HepG2 (cell line): ENCODE measurements around the gene ADGRG1. TPM values are rescaled to one million over a fixed set of nuclear protein-coding genes. Genes with fewer than 3 reads are reported as not detected.
A peak's percentile ranks its signal among the peaks of the same experiment; 100 is the strongest.

Experiments
- AFF4 ChIP-seq: sonication (generic); formaldehyde crosslinking; IDR thresholded peaks from 2 replicates; pipeline ENCODE4 v1.4.0; 2020; ENCODE audit warnings: missing genetic modification reagents
- DR1 ChIP-seq: sonication (generic); formaldehyde crosslinking; IDR thresholded peaks from 2 replicates; pipeline ENCODE4 v1.8.0; 2021; ENCODE audit warnings: mild to moderate bottlenecking, missing genetic modification reagents, inconsistent platforms
- EED ChIP-seq: sonication (generic); formaldehyde crosslinking; IDR thresholded peaks from 2 replicates; pipeline ENCODE4 v1.5.0; 2020; ENCODE audit warnings: mild to moderate bottlenecking, missing genetic modification reagents
- ELF1 ChIP-seq: sonication (generic); formaldehyde crosslinking; IDR thresholded peaks from 2 replicates; pipeline ENCODE4 v1.4.0; 2020; ENCODE audit warnings: missing genetic modification reagents
- ONECUT2 ChIP-seq: sonication (generic); formaldehyde crosslinking; IDR thresholded peaks from 2 replicates; pipeline ENCODE4 v1.4.0; 2020; ENCODE audit warnings: missing genetic modification reagents
- PATZ1 ChIP-seq: sonication (generic); formaldehyde crosslinking; IDR thresholded peaks from 2 replicates; pipeline ENCODE4 v1.4.0; 2020; ENCODE audit warnings: missing genetic modification reagents
- POLR2AphosphoS2 ChIP-seq: IDR thresholded peaks from 2 replicates; pipeline ENCODE4 v1.6.1; 2011; ENCODE audit warnings: low read depth, low read length, improper control_type of control experiment
- RELA ChIP-seq: sonication (generic); formaldehyde crosslinking; IDR thresholded peaks from 2 replicates; pipeline ENCODE4 v1.4.0; 2020; ENCODE audit warnings: missing genetic modification reagents
- SP4 ChIP-seq: sonication (generic); formaldehyde crosslinking; IDR thresholded peaks from 2 replicates; pipeline ENCODE4 v1.8.1; 2023; ENCODE audit warnings: mild to moderate bottlenecking, missing genetic modification reagents
- TRIM24 ChIP-seq: sonication (generic); formaldehyde crosslinking; IDR thresholded peaks from 2 replicates; pipeline ENCODE4 v1.8.0; 2022; ENCODE audit warnings: mild to moderate bottlenecking, missing genetic modification reagents
- ZFAT ChIP-seq: sonication (generic); formaldehyde crosslinking; conservative IDR thresholded peaks from 2 replicates; pipeline ENCODE4 v1.8.1; 2023; ENCODE audit warnings: missing genetic modification reagents, inconsistent platforms
- ZNF350 ChIP-seq: sonication (generic); formaldehyde crosslinking; IDR thresholded peaks from 2 replicates; pipeline ENCODE4 v1.4.0; 2020; ENCODE audit warnings: mild to moderate bottlenecking, low read depth, missing genetic modification reagents, borderline replicate concordance
- ZNF777 ChIP-seq: sonication (generic); formaldehyde crosslinking; IDR thresholded peaks from 2 replicates; pipeline ENCODE4 v1.4.0; 2020; ENCODE audit warnings: missing genetic modification reagents
- ZNF891 ChIP-seq: sonication (generic); formaldehyde crosslinking; IDR thresholded peaks from 2 replicates; pipeline ENCODE4 v1.5.0; 2020; ENCODE audit warnings: mild to moderate bottlenecking, missing genetic modification reagents
- ZSCAN25 ChIP-seq: sonication (generic); formaldehyde crosslinking; IDR thresholded peaks from 2 replicates; pipeline ENCODE4 v1.8.0; 2022; ENCODE audit warnings: mild to moderate bottlenecking, missing genetic modification reagents
- polyA plus RNA-seq, 8 experiments: library from polyadenylated mRNA; depleted of rRNA in 3 of 8; stranded (reverse) in 7 of 8; unstranded in 1 of 8; fragments of >200 nt; fragmentation: Illumina TruSeq in 4 of 8; extraction: Trizol in 4 of 8; gene quantifications; 2 replicates each; pipeline versions ENCODE4 v1.2.1 to v1.2.3, GENCODE V29; 2011 to 2016; ENCODE audit warnings: low read depth in 4 of 8, missing spikeins in 1 of 8, mixed read lengths in 1 of 8; ENCODE audit not compliant: insufficient read depth in 1 of 8
- total RNA-seq, 5 experiments: library from RNA; depleted of rRNA; stranded (reverse); fragments of >200 nt; fragmentation: Illumina TruSeq; extraction: Trizol; gene quantifications; 2 replicates each; pipeline ENCODE4 v1.2.3, GENCODE V29; 2016; ENCODE audit warnings: low read depth in 1 of 5
- TF ChIP-seq, protein P1 (sequence below): IDR thresholded peaks from 2 replicates; pipeline ENCODE4 v1.6.1; 2012; ENCODE audit warnings: inconsistent platforms
- TF ChIP-seq, protein P2 (sequence below): sonication (generic); formaldehyde crosslinking; conservative IDR thresholded peaks from 2 replicates; pipeline ENCODE4 v1.8.0; 2022; ENCODE audit warnings: mild to moderate bottlenecking, moderate library complexity, missing genetic modification reagents

The ADGRG1 gene
- total and polyA plus RNA-seq, 2 of the 13 experiments (the other 11 are each of a cell fraction or from before 2014, with no cell fraction given), result 2.7 to 5.9 TPM

- TF ChIP-seq AFF4 (CRISPR knock-in tag) (no peak), ONECUT2 (CRISPR knock-in tag) (no peak), EED (CRISPR knock-in tag) (0 out of 2 replicates have a peak, but pooled peaks have one; percentile 36), DR1 (no peak), ZNF891 (CRISPR knock-in tag) (0 out of 2 replicates have a peak, but pooled peaks have one; percentile 35), ZFAT (CRISPR knock-in tag) (no peak), ZNF350 (no peak), ZSCAN25 (CRISPR knock-in tag) (0 out of 2 replicates have a peak, but pooled peaks have one; percentile 16), POLR2AphosphoS2 (no peak), TRIM24 (CRISPR knock-in tag) (no peak), RELA (CRISPR knock-in tag) (no peak), ELF1 (no peak), SP4 (CRISPR knock-in tag) (no peak), PATZ1 (CRISPR knock-in tag) (peak; percentile 2; the same call in 1 of the 2 replicates), ZNF777 (no peak)
- TF ChIP-seq, protein P1, sequence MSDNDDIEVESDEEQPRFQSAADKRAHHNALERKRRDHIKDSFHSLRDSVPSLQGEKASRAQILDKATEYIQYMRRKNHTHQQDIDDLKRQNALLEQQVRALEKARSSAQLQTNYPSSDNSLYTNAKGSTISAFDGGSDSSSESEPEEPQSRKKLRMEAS, result no peak
- TF ChIP-seq, protein P2, sequence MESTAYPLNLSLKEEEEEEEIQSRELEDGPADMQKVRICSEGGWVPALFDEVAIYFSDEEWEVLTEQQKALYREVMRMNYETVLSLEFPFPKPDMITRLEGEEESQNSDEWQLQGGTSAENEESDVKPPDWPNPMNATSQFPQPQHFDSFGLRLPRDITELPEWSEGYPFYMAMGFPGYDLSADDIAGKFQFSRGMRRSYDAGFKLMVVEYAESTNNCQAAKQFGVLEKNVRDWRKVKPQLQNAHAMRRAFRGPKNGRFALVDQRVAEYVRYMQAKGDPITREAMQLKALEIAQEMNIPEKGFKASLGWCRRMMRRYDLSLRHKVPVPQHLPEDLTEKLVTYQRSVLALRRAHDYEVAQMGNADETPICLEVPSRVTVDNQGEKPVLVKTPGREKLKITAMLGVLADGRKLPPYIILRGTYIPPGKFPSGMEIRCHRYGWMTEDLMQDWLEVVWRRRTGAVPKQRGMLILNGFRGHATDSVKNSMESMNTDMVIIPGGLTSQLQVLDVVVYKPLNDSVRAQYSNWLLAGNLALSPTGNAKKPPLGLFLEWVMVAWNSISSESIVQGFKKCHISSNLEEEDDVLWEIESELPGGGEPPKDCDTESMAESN (CRISPR knock-in tag), result no peak
These were observed 39.8 kb downstream of the ADGRG1 start, which contains the start of gene ADGRG3 (continued) for GRCh38 chr16:57668263-57668571.
